Endothelial cell (in vitro differentiated cells): ENCODE results near the gene CDK14. TPM values are rescaled to one million over a fixed set of nuclear protein-coding genes. Genes with fewer than 3 reads are reported as not detected.

Experiments used
- DNase-seq: peaks from one replicate; pipeline ENCODE4 v3.0.0; 2021; ENCODE audit warnings: low spot score
- H3K27ac Mint-ChIP-seq: one replicate; pipeline ENCODE4 v1.8.0; 2021; ENCODE audit warnings: mixed read lengths, inconsistent platforms; ENCODE audit not compliant: unreplicated experiment
- H3K27me3 Mint-ChIP-seq: one replicate; pipeline ENCODE4 v1.8.0; 2021; ENCODE audit warnings: mild to moderate bottlenecking, moderate library complexity, mixed read lengths, inconsistent platforms; ENCODE audit not compliant: unreplicated experiment
- H3K36me3 Mint-ChIP-seq: one replicate; pipeline ENCODE4 v1.8.0; 2021; ENCODE audit warnings: mild to moderate bottlenecking, low read depth, mixed read lengths, inconsistent platforms; ENCODE audit not compliant: unreplicated experiment
- H3K4me1 Mint-ChIP-seq: one replicate; pipeline ENCODE4 v1.8.0; 2021; ENCODE audit warnings: mild to moderate bottlenecking, mixed read lengths, inconsistent platforms; ENCODE audit not compliant: unreplicated experiment
- H3K4me3 Mint-ChIP-seq: one replicate; pipeline ENCODE4 v1.8.0; 2021; ENCODE audit warnings: mild to moderate bottlenecking, mixed read lengths, inconsistent platforms; ENCODE audit not compliant: unreplicated experiment
- H3K9me3 Mint-ChIP-seq: one replicate; pipeline ENCODE4 v1.8.0; 2021; ENCODE audit warnings: mixed read lengths, inconsistent platforms; ENCODE audit not compliant: unreplicated experiment
- CTCF ChIP-seq: fragments of 200-600 bp; sonication (generic); IDR thresholded peaks from one replicate; pipeline ENCODE4 v1.5.0; 2021; ENCODE audit warnings: antibody characterized with exemption; ENCODE audit not compliant: unreplicated experiment
- total RNA-seq: library from RNA; stranded (reverse); fragmentation: NEBNext Ultra II Directional; extraction: Animal tissue kit (Norgen Biotek cat#: 25700); gene quantifications from one replicate; pipeline ENCODE4 v1.2.1, GENCODE V29; 2021; ENCODE audit not compliant: unreplicated experiment

CDK14 gene
- total RNA-seq, 1 donor from 2014 or later = 30.2 TPM

GRCh38 chr7:90938371-90938770 is 342.2 kb downstream of the CDK14 start:
- no peak overlapping the region for H3K27ac Mint-ChIP-seq
- H3K36me3 Mint-ChIP-seq = no peaks in the 10 kb centered on the region
- peaks cover 1% of the 10 kb centered on the region for H3K27me3 Mint-ChIP-seq
- H3K9me3 Mint-ChIP-seq = no peaks in the 10 kb centered on the region
- TF ChIP-seq CTCF = no peak
- H3K4me1 Mint-ChIP-seq = no peaks in the 10 kb centered on the region
- no peak for DNase-seq
- no peak overlapping the region for H3K4me3 Mint-ChIP-seq

DNA sequence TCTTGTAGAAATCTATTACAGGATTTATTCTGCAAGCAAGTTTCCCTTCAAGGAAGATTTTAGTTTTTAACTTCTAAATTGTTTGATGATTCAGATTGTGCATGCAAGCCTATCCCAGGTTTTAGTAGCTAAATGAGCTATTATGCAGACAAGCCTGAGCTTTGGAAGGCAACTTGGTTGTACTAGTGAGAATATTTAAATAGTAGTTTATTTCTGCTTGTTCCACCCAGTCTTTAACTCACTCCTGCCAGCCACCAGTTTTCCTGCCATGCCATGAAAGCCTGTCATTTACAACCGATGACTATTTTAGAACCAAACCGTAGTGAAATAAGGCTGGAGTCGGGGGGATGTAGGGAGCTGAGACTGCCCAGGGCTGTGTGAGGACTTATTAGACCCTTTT is 343.5 kb downstream of the CDK14 start:
- no peak for TF ChIP-seq CTCF
- Mint-ChIP-seq H3K9me3 (no peaks in the 10 kb centered on the region), H3K36me3 (no peaks in the 10 kb centered on the region), H3K27me3 (peaks cover 1% of the 10 kb centered on the region), H3K27ac (no peak overlapping the region), H3K4me3 (no peak overlapping the region), H3K4me1 (no peaks in the 10 kb centered on the region)
- DNase-seq = no peak

GRCh38 chr7:90944021-90944420 is 347.9 kb downstream of the CDK14 start:
- no peak for TF ChIP-seq CTCF
- Mint-ChIP-seq H3K4me3 (no peak overlapping the region), H3K4me1 (peaks cover 8% of the 10 kb centered on the region), H3K9me3 (no peaks in the 10 kb centered on the region), H3K27me3 (peaks cover 1% of the 10 kb centered on the region), H3K36me3 (no peaks in the 10 kb centered on the region), H3K27ac (no peak overlapping the region)
- no peak for DNase-seq

DNA sequence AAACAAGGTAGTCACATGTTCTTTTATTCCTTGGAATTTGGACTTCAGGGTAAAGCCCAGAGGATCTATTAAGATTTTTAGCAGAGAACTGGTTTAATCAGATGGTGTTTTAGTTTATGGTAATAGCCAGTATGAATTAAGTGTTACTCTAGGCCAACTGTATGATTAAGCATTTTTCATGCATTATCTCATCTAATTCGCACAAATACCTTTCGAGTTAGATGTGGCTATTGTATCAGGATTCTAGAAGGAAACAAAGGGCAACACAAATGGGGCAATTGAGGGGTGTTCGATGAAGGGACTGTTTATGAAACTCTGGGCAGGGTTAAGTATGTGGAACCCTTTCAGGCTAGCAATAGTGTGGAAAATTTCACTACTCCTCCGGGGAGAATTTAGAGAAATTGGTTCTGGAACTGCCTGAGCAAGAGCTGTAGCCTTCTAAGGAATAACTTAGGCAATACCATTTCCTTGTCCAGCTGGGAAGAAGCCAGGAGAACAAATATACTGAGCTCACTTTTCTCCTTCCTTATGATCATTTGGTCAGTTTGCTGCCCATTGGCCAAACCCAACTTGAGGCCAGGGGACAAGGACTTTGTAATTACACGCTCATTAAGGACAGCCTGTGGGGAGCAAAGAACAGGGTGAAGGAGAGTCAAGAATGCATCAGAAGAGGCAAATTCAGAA is 349.1 kb downstream of the CDK14 start:
- Mint-ChIP-seq H3K27ac (no peak overlapping the region), H3K36me3 (no peaks in the 10 kb centered on the region), H3K4me3 (no peak overlapping the region), H3K9me3 (no peaks in the 10 kb centered on the region), H3K27me3 (peaks cover 1% of the 10 kb centered on the region), H3K4me1 (peaks cover 8% of the 10 kb centered on the region)
- DNase-seq = no peak
- TF ChIP-seq CTCF = no peak

- Mint-ChIP-seq H3K9me3 (no peaks in the 10 kb centered on the region), H3K4me3 (no peak overlapping the region), H3K27me3 (peaks cover under 1% of the 10 kb centered on the region), H3K36me3 (no peaks in the 10 kb centered on the region), H3K27ac (no peak overlapping the region), H3K4me1 (peaks cover 8% of the 10 kb centered on the region)
- DNase-seq = no peak
- no peak for TF ChIP-seq CTCF
These were observed 350.8 kb downstream of the CDK14 start for GRCh38 chr7:90946730-90947501.
